GM12874 (cell line): ENCODE data around the gene EI24.

Experiments used
- CTCF ChIP-seq: IDR thresholded peaks from 2 replicates; pipeline ENCODE4 v1.5.1; 2011; ENCODE audit warnings: low read depth, mild to moderate bottlenecking, control low read depth, low read length, moderate library complexity; ENCODE audit not compliant: insufficient read depth

Gene EI24

GRCh38 chr11:125568970-125569914, at the start of gene EI24:
TSS of gene EI24 (plus strand) at chr11:125569477. CDS start at chr11:125572528, 3,051 bp downstream.
- peak; percentile 76 for TF ChIP-seq CTCF

DNA sequence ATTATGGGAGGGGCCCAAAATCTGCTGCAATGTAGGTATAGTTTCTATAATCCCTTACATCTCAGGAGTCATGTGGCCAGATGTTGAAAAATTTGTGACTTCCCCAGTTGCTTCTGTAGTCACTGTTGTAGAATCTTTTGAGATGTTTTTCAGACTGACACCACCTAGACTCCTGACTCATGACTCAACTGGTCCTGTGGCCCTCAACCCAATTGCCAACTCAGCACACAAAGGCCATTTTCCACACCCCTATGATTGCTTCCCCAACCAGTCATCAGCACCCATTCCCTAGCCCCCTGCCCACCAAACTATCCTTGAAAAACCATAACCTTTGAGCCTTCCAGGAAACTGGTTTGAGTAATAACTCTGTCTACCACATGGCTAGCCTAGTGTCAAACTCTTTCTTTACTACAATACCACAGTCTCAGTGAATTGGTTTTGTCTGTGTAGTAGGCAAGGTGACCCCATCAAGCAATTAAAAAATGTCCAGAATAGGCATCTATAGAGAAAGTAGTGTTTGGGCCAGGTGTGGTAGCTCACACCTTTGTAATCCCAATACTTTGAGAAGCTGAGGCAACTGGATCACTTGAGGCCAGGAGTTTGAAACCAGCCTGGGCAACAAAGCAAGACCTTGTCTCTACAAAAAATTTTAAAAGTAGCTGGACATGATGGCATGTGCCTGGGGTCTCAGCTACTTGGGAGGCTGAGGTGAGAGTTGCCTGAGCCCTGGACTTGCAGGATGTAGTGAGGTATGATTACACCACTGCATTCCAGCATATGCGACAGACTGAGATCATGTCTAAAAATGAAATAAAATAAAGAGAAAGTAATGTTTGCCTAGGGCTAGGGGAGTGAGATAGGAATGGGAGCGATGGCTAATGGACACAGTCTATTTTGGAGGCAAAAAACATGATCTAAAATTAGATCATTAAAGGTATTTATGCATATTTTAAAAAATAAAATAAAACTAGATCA, 49.1 kb upstream of the EI24 start:
- TF ChIP-seq CTCF, result no peak

GRCh38 chr11:125525303-125525702, 44.0 kb upstream of the EI24 start:
- no peak for TF ChIP-seq CTCF

GRCh38 chr11:125532668-125533067, 36.6 kb upstream of the EI24 start:
- no peak for TF ChIP-seq CTCF

DNA sequence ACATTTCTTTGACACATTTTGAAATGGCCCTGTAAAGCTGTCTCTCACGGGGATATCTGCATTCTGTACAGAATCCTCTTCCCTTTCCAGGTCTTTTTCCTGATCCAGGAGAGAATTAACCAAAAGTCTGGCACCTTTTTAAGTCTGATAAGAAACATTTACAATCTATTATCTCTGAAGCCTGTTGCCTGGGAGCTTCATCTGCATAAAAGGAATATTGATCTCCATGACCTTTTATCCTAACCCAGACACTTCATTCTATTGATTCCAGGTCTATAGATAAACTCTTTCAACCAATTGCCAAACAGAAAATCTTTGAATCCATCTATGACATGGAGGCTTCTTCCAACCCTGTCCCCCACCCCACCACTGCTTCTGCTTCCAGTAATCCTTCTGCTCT, 33.7 kb upstream of the EI24 start:
- no peak for TF ChIP-seq CTCF

DNA sequence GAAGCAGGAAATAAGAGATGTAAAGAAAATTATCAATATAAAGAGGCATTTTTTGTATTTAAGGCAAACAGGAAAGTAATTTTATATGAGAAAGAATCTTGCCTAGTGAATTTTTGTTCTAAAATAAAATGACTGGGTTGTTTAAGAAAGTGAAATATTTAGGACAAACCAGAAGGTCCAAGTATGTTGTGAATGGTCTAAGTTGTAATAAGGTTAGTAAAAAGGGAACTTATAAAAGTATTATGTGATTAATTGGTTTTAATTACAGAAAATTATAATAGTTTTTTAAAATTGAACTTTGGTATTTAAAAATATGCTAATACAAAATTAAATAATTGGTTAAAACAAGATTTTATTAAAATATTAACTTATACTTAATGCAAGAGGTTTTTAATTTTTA, 26.6 kb upstream of the EI24 start:
- no peak for TF ChIP-seq CTCF

DNA sequence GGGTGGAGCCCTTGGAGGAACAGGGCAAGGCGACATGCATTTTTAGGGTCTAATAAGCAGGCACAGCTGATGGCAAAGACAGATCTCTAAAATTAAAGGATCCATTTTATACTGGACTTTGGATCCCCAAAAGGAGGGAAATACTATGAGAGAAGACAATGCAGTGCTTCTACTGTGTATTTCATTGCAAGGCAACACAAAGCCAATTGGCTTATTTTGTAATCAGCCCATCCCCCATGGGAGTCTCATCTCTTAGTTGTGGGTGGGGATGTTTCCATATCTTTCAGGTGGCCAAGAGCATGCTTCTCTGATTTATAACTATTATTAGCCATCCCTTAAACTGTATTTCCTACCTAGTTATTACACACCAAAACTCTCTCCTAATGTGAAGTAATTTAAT, 18.5 kb upstream of the EI24 start:
- no peak for TF ChIP-seq CTCF
